Frontal cortex (tissue), 4 donors: ENCODE measurements around the gene PTAFR. TPM values are rescaled to one million over a fixed set of nuclear protein-coding genes. Genes with fewer than 3 reads are reported as not detected.

ENCODE experiments used
- DNase-seq, 2 donors: peaks; one replicate each; pipeline ENCODE4 v3.0.0; 2012; ENCODE audit warnings: low spot score in 2 of 2
- FAIRE-seq: peaks from 2 replicates; lab custom pipeline; 2012; peaks lifted over from hg19 to GRCh38; lab: Jason Lieb, UNC
- total RNA-seq: library from RNA; depleted of rRNA; stranded (reverse); fragments of >200 nt; gene quantifications from one replicate; pipeline ENCODE4 v1.2.3, GENCODE V29; 2014
- donor health status: control.
- donor health status: control.
- donor health status: control.

The PTAFR gene
- total RNA-seq, 1 donor from 2014 or later = 1.2 TPM

GRCh38 chr1:28126783-28127490, 49.6 kb downstream of the PTAFR start:
- FAIRE-seq = no peak
- no peak for DNase-seq

- no peak for DNase-seq
- no peak for FAIRE-seq
These were observed 50.3 kb downstream of the PTAFR start for GRCh38 chr1:28126212-28126611.

- FAIRE-seq = no peak
- DNase-seq = no peak
These were observed 53.0 kb downstream of the PTAFR start for GRCh38 chr1:28123461-28123961.

- FAIRE-seq = no peak
These were observed 54.3 kb downstream of the PTAFR start for GRCh38 chr1:28122183-28122582.

GRCh38 chr1:28119556-28119955, 56.9 kb downstream of the PTAFR start:
- FAIRE-seq = no peak
- no peak for DNase-seq

More at GRCh38 chr1:28122183-28122582, 54.3 kb downstream of the PTAFR start:
- DNase-seq = no peak

GRCh38 chr1:28118640-28119307, 57.7 kb downstream of the PTAFR start:
- DNase-seq = no peak
- no peak for FAIRE-seq

- FAIRE-seq (no peak), DNase-seq (no peak)
These were observed 61.2 kb downstream of the PTAFR start for GRCh38 chr1:28115267-28115666.

- no peak for FAIRE-seq
- DNase-seq = no peak
These were observed 61.6 kb downstream of the PTAFR start for GRCh38 chr1:28114844-28115243.

GRCh38 chr1:28113242-28113572, 63.3 kb downstream of the PTAFR start:
- no peak for DNase-seq
- FAIRE-seq = no peak

- no peak for DNase-seq
These were observed 63.9 kb downstream of the PTAFR start for GRCh38 chr1:28112388-28113241.

GRCh38 chr1:28111157-28111556, 65.3 kb downstream of the PTAFR start:
- no peak for DNase-seq
- no peak for FAIRE-seq

More at GRCh38 chr1:28112388-28113241, 63.9 kb downstream of the PTAFR start:
- no peak for FAIRE-seq

GRCh38 chr1:28110555-28110954, 65.9 kb downstream of the PTAFR start:
- FAIRE-seq = no peak
- DNase-seq = no peak

- no peak for FAIRE-seq
- no peak for DNase-seq
These were observed 66.9 kb downstream of the PTAFR start for GRCh38 chr1:28109639-28110038.

GRCh38 chr1:28108001-28108400, 68.5 kb downstream of the PTAFR start:
- FAIRE-seq = no peak
- DNase-seq = no peak

GRCh38 chr1:28104866-28105467, 71.5 kb downstream of the PTAFR start:
- no peak for FAIRE-seq

GRCh38 chr1:28102189-28102588, 74.3 kb downstream of the PTAFR start:
- DNase-seq (no peak), FAIRE-seq (no peak)

More at GRCh38 chr1:28104866-28105467, 71.5 kb downstream of the PTAFR start:
- peak; percentile 32 to 36 for DNase-seq

- DNase-seq (no peak), FAIRE-seq (no peak)
These were observed 77.3 kb downstream of the PTAFR start for GRCh38 chr1:28099050-28099769.
